Choroid plexus epithelial cell (primary cell): ENCODE measurements around the gene DUSP14.

Source experiments
- DNase-seq: peaks from one replicate; pipeline ENCODE4 v3.0.0-alpha.2; 2010; ENCODE audit warnings: low read depth
- H3K4me3 ChIP-seq: 2 replicates; pipeline ENCODE4 v1.5.1; 2011; ENCODE audit warnings: low read depth, mild to moderate bottlenecking, control low read depth, low read length, moderate library complexity
- CTCF ChIP-seq: conservative IDR thresholded peaks from 2 replicates; pipeline ENCODE4 v1.5.1; 2011; ENCODE audit warnings: low read depth, mild to moderate bottlenecking, control low read depth, inconsistent platforms, low read length, moderate library complexity

DUSP14 gene

GRCh38 chr17:37543637-37544052, 54.0 kb downstream of the DUSP14 start:
- DNase-seq = no peak
- no peak for TF ChIP-seq CTCF
- no peak overlapping the region for H3K4me3 ChIP-seq

- H3K4me3 ChIP-seq = no peak overlapping the region
- TF ChIP-seq CTCF = no peak
- no peak for DNase-seq
These were observed 55.8 kb downstream of the DUSP14 start for GRCh38 chr17:37545486-37545885.

GRCh38 chr17:37546302-37546701, 56.6 kb downstream of the DUSP14 start:
- no peak overlapping the region for H3K4me3 ChIP-seq
- no peak for DNase-seq
- TF ChIP-seq CTCF = no peak

- no peak overlapping the region for H3K4me3 ChIP-seq
- no peak for DNase-seq
- TF ChIP-seq CTCF = no peak
These were observed 58.3 kb downstream of the DUSP14 start for GRCh38 chr17:37547986-37548385.

GRCh38 chr17:37551788-37552187, 62.1 kb downstream of the DUSP14 start:
- H3K4me3 ChIP-seq = no peak overlapping the region
- peak; percentile 37 for DNase-seq
- TF ChIP-seq CTCF = no peak

GRCh38 chr17:37553401-37553966, 63.8 kb downstream of the DUSP14 start:
- DNase-seq = no peak
- no peak for TF ChIP-seq CTCF
- no peak overlapping the region for H3K4me3 ChIP-seq

- no peak for TF ChIP-seq CTCF
- H3K4me3 ChIP-seq = no peak overlapping the region
- no peak for DNase-seq
These were observed 65.7 kb downstream of the DUSP14 start for GRCh38 chr17:37555386-37555785.
